IMR-90 (cell line): ENCODE data around the gene GRIK5. TPM values are rescaled to one million over a fixed set of nuclear protein-coding genes. Genes with fewer than 3 reads are reported as not detected.

ENCODE experiments used
- ATAC-seq: fragments of 200-7000 bp; cut with Tn5 transposase; 2 replicates; pipeline ENCODE4 v1.9.1; 2020; ENCODE audit warnings: low read depth, mild to moderate bottlenecking, moderate library complexity
- BruUV-seq: library from RNA; stranded (reverse); fragments of 400-500 nt; replicated peaks from 2 replicates; lab custom pipeline; 2021; lab: Mats Ljungman, UMichigan
- CTCF ChIA-PET: fragments of 300-600 bp; formaldehyde crosslinking; extraction: SDS; loops from one replicate; lab custom pipeline; 2021; ENCODE audit warnings: antibody characterized with exemption; lab: Yijun Ruan, JAX
- POLR2A ChIA-PET: fragments of 300-600 bp; sonication (Branson Sonifier 250); formaldehyde crosslinking; loops from one replicate; lab custom pipeline; 2022; ENCODE audit warnings: antibody characterized with exemption; ENCODE audit not compliant: unreplicated experiment; lab: Charles Lee
- DNase-seq: peaks from one replicate; pipeline ENCODE4 v3.0.0; 2013
- H2AFZ ChIP-seq: replicated peaks from 2 replicates; pipeline ENCODE3; 2013; ENCODE audit warnings: low read length, mild to moderate bottlenecking; ENCODE audit not compliant: poor library complexity
- H2AK5ac ChIP-seq: 2 replicates; pipeline ENCODE4 v1.6.1; 2013; ENCODE audit warnings: low read depth, low read length, inconsistent platforms
- H2AK9ac ChIP-seq: replicated peaks from 2 replicates; pipeline ENCODE3; 2013; ENCODE audit warnings: mild to moderate bottlenecking, low read depth, low read length, moderate library complexity; ENCODE audit not compliant: poor library complexity
- H2BK120ac ChIP-seq: 2 replicates; pipeline ENCODE4 v1.6.1; 2013; ENCODE audit warnings: low read depth, low read length, inconsistent platforms
- H2BK15ac ChIP-seq: 3 replicates; pipeline ENCODE4 v1.6.1; 2013; ENCODE audit warnings: low read depth, low read length, inconsistent platforms
- H2BK20ac ChIP-seq: 2 replicates; pipeline ENCODE4 v1.6.1; 2013; ENCODE audit warnings: low read depth, mild to moderate bottlenecking, inconsistent platforms, low read length, moderate library complexity
- H2BK5ac ChIP-seq: 2 replicates; pipeline ENCODE4 v1.6.1; 2013; ENCODE audit warnings: mild to moderate bottlenecking, low read depth, low read length, inconsistent platforms; ENCODE audit not compliant: poor library complexity, severe bottlenecking
- H3K14ac ChIP-seq: replicated peaks from 2 replicates; pipeline ENCODE4 v1.6.1; 2013; ENCODE audit warnings: low read depth, low read length, inconsistent platforms
- H3K18ac ChIP-seq: 2 replicates; pipeline ENCODE4 v1.6.1; 2013; ENCODE audit warnings: low read depth, low read length, control low read depth
- H3K23ac ChIP-seq: 2 replicates; pipeline ENCODE4 v1.6.1; 2013; ENCODE audit warnings: low read depth, low read length, inconsistent platforms
- H3K27ac ChIP-seq: 2 replicates; pipeline ENCODE4 v1.5.1; 2013; ENCODE audit warnings: mild to moderate bottlenecking, control low read depth, low read length; ENCODE audit not compliant: insufficient read depth
- H3K27me3 ChIP-seq: 2 replicates; pipeline ENCODE4 v1.6.1; 2013; ENCODE audit warnings: low read length; ENCODE audit not compliant: control insufficient read depth, insufficient read depth
- H3K36me3 ChIP-seq: 2 replicates; pipeline ENCODE4 v1.6.1; 2013; ENCODE audit warnings: low read length, mixed read lengths; ENCODE audit not compliant: control insufficient read depth, insufficient read depth
- H3K4ac ChIP-seq: 2 replicates; pipeline ENCODE4 v1.6.1; 2013; ENCODE audit warnings: low read depth, low read length, inconsistent platforms
- H3K4me1 ChIP-seq: 2 replicates; pipeline ENCODE4 v1.6.1; 2013; ENCODE audit warnings: low read length, mixed read lengths; ENCODE audit not compliant: control insufficient read depth, insufficient read depth
- H3K4me2 ChIP-seq: 2 replicates; pipeline ENCODE4 v1.6.1; 2013; ENCODE audit warnings: low read depth, mild to moderate bottlenecking, control low read depth, low read length, moderate library complexity
- H3K4me3 ChIP-seq: 2 replicates; pipeline ENCODE4 v1.5.1; 2013; ENCODE audit warnings: low read depth, mild to moderate bottlenecking, control low read depth, low read length, moderate library complexity; ENCODE audit not compliant: insufficient read depth
- H3K56ac ChIP-seq: 2 replicates; pipeline ENCODE4 v1.6.1; 2013; ENCODE audit warnings: low read length, inconsistent platforms; ENCODE audit not compliant: insufficient read depth; ENCODE audit errors: extremely low read depth
- H3K79me1 ChIP-seq, 2 experiments: 2 replicates each; pipeline ENCODE4 v1.6.1; 2013; ENCODE audit warnings: low read length in 2 of 2, inconsistent platforms in 1 of 2, low read depth in 1 of 2
- H3K9ac ChIP-seq: 2 replicates; pipeline ENCODE4 v1.6.1; 2013; ENCODE audit warnings: low read depth, low read length, control low read depth
- H3K9me1 ChIP-seq: 2 replicates; pipeline ENCODE4 v1.6.1; 2013; ENCODE audit warnings: low read length, inconsistent platforms; ENCODE audit not compliant: insufficient read depth
- H3K9me3 ChIP-seq: 2 replicates; pipeline ENCODE4 v1.6.1; 2013; ENCODE audit warnings: low read length; ENCODE audit not compliant: control insufficient read depth, insufficient read depth
- H4K20me1 ChIP-seq: 2 replicates; pipeline ENCODE4 v1.6.1; 2013; ENCODE audit warnings: low read length, inconsistent platforms; ENCODE audit not compliant: insufficient read depth
- H4K5ac ChIP-seq: 2 replicates; pipeline ENCODE4 v1.6.1; 2013; ENCODE audit warnings: mild to moderate bottlenecking, low read depth, low read length, control low read depth
- H4K8ac ChIP-seq, 2 experiments: 2 replicates each; pipeline ENCODE4 v1.6.1; 2013; ENCODE audit warnings: low read depth in 2 of 2, low read length in 2 of 2, control low read depth in 1 of 2, inconsistent platforms in 1 of 2
- H4K91ac ChIP-seq: 2 replicates; pipeline ENCODE4 v1.6.1; 2013; ENCODE audit warnings: low read depth, low read length, inconsistent platforms; ENCODE audit not compliant: insufficient read depth
- BHLHE40 ChIP-seq: fragments of 150-350 bp; IDR thresholded peaks from 2 replicates; pipeline ENCODE4 v1.6.1; 2016; ENCODE audit warnings: mild to moderate bottlenecking, low read depth, low read length
- CEBPB ChIP-seq: IDR thresholded peaks from 2 replicates; pipeline ENCODE4 v1.6.1; 2012; ENCODE audit warnings: low read depth, low read length, improper control_type of control experiment
- CHD1 ChIP-seq: IDR thresholded peaks from 2 replicates; pipeline ENCODE4 v1.6.1; 2012; ENCODE audit warnings: low read depth, low read length, improper control_type of control experiment
- CTCF ChIP-seq: conservative IDR thresholded peaks from 2 replicates; pipeline ENCODE4 v1.5.1; 2012; ENCODE audit warnings: mild to moderate bottlenecking, low read depth, low read length, improper control_type of control experiment
- ELK1 ChIP-seq: fragments of 150-350 bp; IDR thresholded peaks from 2 replicates; pipeline ENCODE4 v1.6.1; 2016; ENCODE audit warnings: low read depth, mild to moderate bottlenecking, low read length, moderate library complexity, borderline replicate concordance
- FOS ChIP-seq: fragments of 150-350 bp; IDR thresholded peaks from 2 replicates; pipeline ENCODE4 v1.6.1; 2016; ENCODE audit warnings: low read depth, low read length
- MAFK ChIP-seq: IDR thresholded peaks from 2 replicates; pipeline ENCODE4 v1.6.1; 2012; ENCODE audit warnings: low read depth, low read length, improper control_type of control experiment
- MAZ ChIP-seq: IDR thresholded peaks from 2 replicates; pipeline ENCODE4 v1.6.1; 2012; ENCODE audit warnings: low read depth, mild to moderate bottlenecking, low read length, improper control_type of control experiment, moderate library complexity, borderline replicate concordance
- MXI1 ChIP-seq: IDR thresholded peaks from 2 replicates; pipeline ENCODE4 v1.6.1; 2012; ENCODE audit warnings: low read depth, mild to moderate bottlenecking, low read length, moderate library complexity, borderline replicate concordance
- NFE2L2 ChIP-seq: fragments of 150-350 bp; IDR thresholded peaks from 2 replicates; pipeline ENCODE4 v1.6.1; 2016; ENCODE audit warnings: low read depth, mild to moderate bottlenecking, low read length
- POLR2A ChIP-seq: IDR thresholded peaks from 2 replicates; pipeline ENCODE4 v1.6.1; 2012; ENCODE audit warnings: mild to moderate bottlenecking, low read depth, low read length
- RAD21 ChIP-seq: IDR thresholded peaks from 2 replicates; pipeline ENCODE4 v1.6.1; 2012; ENCODE audit warnings: low read length, improper control_type of control experiment
- RCOR1 ChIP-seq: IDR thresholded peaks from 2 replicates; pipeline ENCODE4 v1.6.1; 2012; ENCODE audit warnings: mild to moderate bottlenecking, low read length, improper control_type of control experiment; ENCODE audit not compliant: insufficient replicate concordance
- RFX5 ChIP-seq: IDR thresholded peaks from 2 replicates; pipeline ENCODE4 v1.8.0; 2012; ENCODE audit warnings: low read depth, mild to moderate bottlenecking, low read length, moderate library complexity
- SMC3 ChIP-seq: fragments of 150-350 bp; IDR thresholded peaks from 2 replicates; pipeline ENCODE4 v1.6.1; 2016; ENCODE audit warnings: low read depth, mild to moderate bottlenecking, antibody characterized with exemption, low read length, moderate library complexity
- USF2 ChIP-seq: fragments of 150-350 bp; IDR thresholded peaks from 2 replicates; pipeline ENCODE4 v1.6.1; 2017; ENCODE audit warnings: mild to moderate bottlenecking, antibody characterized with exemption, low read length, low read depth
- WGBS, 2 experiments: methylation state at CpG; one replicate each; pipeline versions ENCODE4 v1.1.5 to v1.1.7; 2013; ENCODE audit warnings: missing lambda C conversion rate in 2 of 2; ENCODE audit not compliant: insufficient read length in 1 of 2; ENCODE audit errors: extremely low coverage in 2 of 2; 5-methylcytosine and 5-hydroxymethylcytosine counted together
- dilution Hi-C: fragments of 300-500 bp; cut with HindIII; formaldehyde crosslinking; loops from one replicate; pipeline ENCODE4 v1.14.3; 2018; ENCODE audit warnings: low sequenced_read_pairs; ENCODE audit not compliant: unreplicated experiment
- in situ Hi-C: fragments of 300-500 bp; cut with MboI; formaldehyde crosslinking; loops from 3 replicates; pipeline ENCODE4 v1.14.3; 2019; ENCODE audit warnings: low sequenced_read_pairs, inconsistent platforms, mixed read lengths
- intact Hi-C: fragments of 100-400 bp; cut with micrococcal nuclease; formaldehyde crosslinking; loops from 2 replicates; pipeline ENCODE4 v1.10.0; 2022
- polyA plus RNA-seq, 3 experiments: library from polyadenylated mRNA; depleted of rRNA; stranded (reverse); fragments of >200 nt; gene quantifications; 2 replicates each; pipeline ENCODE4 v1.2.3, GENCODE V29; 2012; ENCODE audit warnings: low replicate concordance in 1 of 3
- total RNA-seq: library from RNA; depleted of rRNA; stranded (reverse); fragments of >200 nt; gene quantifications from 2 replicates; pipeline ENCODE4 v1.2.3, GENCODE V29; 2012

The GRIK5 gene
- total and polyA plus RNA-seq, 2 of the 4 experiments (the other 2 are of a cell fraction), result 0.10 TPM; not detected in 1

GRCh38 chr19:42079276-42079669 lies 9.3 kb upstream of the GRIK5 start:
- 93% methylated on average over 9 of the region's 16 CpGs; no CpG with 5 or more reads in 1 of the 2 experiments for WGBS, 2 experiments
- CTCF ChIA-PET, result no interaction called here

More at GRCh38 chr19:42079276-42079669, 9.3 kb upstream of the GRIK5 start:
- in situ Hi-C loops, result no loop called here
- Histone ChIP-seq H3K4me3 (no peak overlapping the region), H4K5ac (no peak overlapping the region), H4K91ac (no peak overlapping the region), H3K23ac (no peak overlapping the region), H3K27me3 (no peaks in the 10 kb centered on the region), H3K4me2 (no peak overlapping the region), H3K4me1 (peaks cover 9% of the 10 kb centered on the region), H4K8ac (no peak overlapping the region), H3K36me3 (peaks cover 40% of the 10 kb centered on the region), H2BK20ac (no peak overlapping the region), H2BK120ac (no peak overlapping the region), H3K79me1 (peaks cover 29 to 79% of the 10 kb centered on the region in 2 experiments), H3K9me3 (no peaks in the 10 kb centered on the region), H3K9ac (no peak overlapping the region), H3K4ac (no peak overlapping the region), H3K9me1 (peaks cover 25% of the 10 kb centered on the region), H2AK9ac (no peak overlapping the region), H3K18ac (no peak overlapping the region), H3K27ac (no peak overlapping the region), H4K20me1 (peaks cover 61% of the 10 kb centered on the region), H2BK15ac (no peak overlapping the region), H2AK5ac (no peak overlapping the region), H2BK5ac (no peak overlapping the region), H2AFZ (no peak overlapping the region), H3K56ac (no peak overlapping the region), H3K14ac (no peak overlapping the region)
- BruUV-seq, result no TSS peak
- TF ChIP-seq FOS (no peak), MXI1 (no peak), BHLHE40 (no peak), RFX5 (no peak), CHD1 (no peak), ELK1 (no peak), USF2 (no peak), SMC3 (no peak), RAD21 (no peak), MAZ (no peak), CEBPB (no peak), POLR2A (no peak), NFE2L2 (no peak), CTCF (no peak), MAFK (no peak), RCOR1 (no peak)
- dilution Hi-C loops, result no loop called here
- intact Hi-C loops, result no loop called here
- POLR2A ChIA-PET, result no interaction called here
- DNase-seq (no peak), ATAC-seq (no peak)
